Left lung (tissue), 10 donors: ENCODE data around the gene EPHA10. TPM values are rescaled to one million over a fixed set of nuclear protein-coding genes. Genes with fewer than 3 reads are reported as not detected.
A peak's percentile ranks its signal among the peaks of the same experiment; 100 is the strongest.

Experiments
- ATAC-seq: fragments of 200-7000 bp; cut with Tn5 transposase; one replicate; pipeline ENCODE4 v1.9.1; 2020; ENCODE audit warnings: moderate library complexity
- DNase-seq, 4 donors: peaks; one replicate each; pipeline ENCODE4 v3.0.0-alpha.2; 2013 to 2020
- H3K27ac ChIP-seq, 2 donors: fragments of 200-600 bp; sonication (generic) in 1 of 2; one replicate each; pipeline versions ENCODE4 v1.5.0 to v1.8.0; 2020 to 2021
- H3K27me3 ChIP-seq, 2 donors: fragments of 200-600 bp; sonication (generic) in 1 of 2; one replicate each; pipeline versions ENCODE4 v1.5.0 to v1.8.0; 2020 to 2021
- H3K36me3 ChIP-seq, 2 donors: fragments of 200-600 bp; sonication (generic) in 1 of 2; one replicate each; pipeline versions ENCODE4 v1.5.0 to v1.8.0; 2020 to 2021
- H3K4me1 ChIP-seq, 2 donors: fragments of 200-600 bp; one replicate each; pipeline ENCODE4 v1.8.0; 2021
- H3K4me3 ChIP-seq, 2 donors: fragments of 200-600 bp; sonication (generic) in 1 of 2; one replicate each; pipeline versions ENCODE4 v1.5.0 to v1.8.0; 2020 to 2021; ENCODE audit warnings: mild to moderate bottlenecking in 1 of 2
- H3K9me3 ChIP-seq, 2 donors: fragments of 200-600 bp; sonication (generic) in 1 of 2; one replicate each; pipeline versions ENCODE4 v1.5.0 to v1.8.0; 2020 to 2021
- CTCF ChIP-seq, 2 donors: fragments of 200-600 bp; sonication (generic) in 1 of 2; IDR thresholded peaks; one replicate each; pipeline versions ENCODE4 v1.5.0 to v1.8.0; 2021; ENCODE audit warnings: antibody characterized with exemption in 2 of 2
- intact Hi-C, 2 donors: fragments of 100-400 bp; cut with DNase I; formaldehyde crosslinking; loops; one replicate each; pipeline versions ENCODE4 v1.11.2 to v1.14.2; 2022
- polyA plus RNA-seq, 6 donors: library from polyadenylated mRNA; unstranded; fragments of 120-200 nt; gene quantifications; one replicate each; pipeline ENCODE4 v1.2.1, GENCODE V29; 2013; ENCODE audit not compliant: insufficient read length in 6 of 6
- total RNA-seq, 2 donors: library from RNA; stranded (reverse); fragmentation: NEBNext Ultra II Directional; extraction: Animal tissue kit (Norgen Biotek cat#: 25700); gene quantifications; one replicate each; pipeline ENCODE4 v1.2.1, GENCODE V29; 2021
- donor health status: DM: no; HTN: yes; CAD: no.
- donor health status: DM: no; HTN: no; CAD: no.

The EPHA10 gene
- total and polyA plus RNA-seq, 8 donors = 0.13 to 3.2 (median 0.22) TPM

- Histone ChIP-seq H3K4me3 (no peak overlapping the region), H3K36me3 (no peaks in the 10 kb centered on the region), H3K27ac (no peak overlapping the region), H3K4me1 (no peaks in the 10 kb centered on the region), H3K27me3 (peaks cover 21 to 82% of the 10 kb centered on the region in 2 donors), H3K9me3 (no peaks in the 10 kb centered on the region)
- DNase-seq (no peak), ATAC-seq (no peak)
- intact Hi-C loops = no loop called here
- no peak for TF ChIP-seq CTCF (IDR thresholded peaks at IDR 0.05)
These were observed 2.6 kb upstream of the EPHA10 start for GRCh38 chr1:37767488-37767887.

GRCh38 chr1:37765916-37766664 lies 1.2 kb upstream of the EPHA10 start:
- no peak for DNase-seq
- H3K4me3 ChIP-seq = no peak overlapping the region
- no peak overlapping the region for H3K27ac ChIP-seq
- intact Hi-C loops = no loop called here
- H3K9me3 ChIP-seq = no peaks in the 10 kb centered on the region
- H3K36me3 ChIP-seq = no peaks in the 10 kb centered on the region
- TF ChIP-seq CTCF (IDR thresholded peaks at IDR 0.05) = no peak
- H3K27me3 ChIP-seq = peaks cover 26 to 96% of the 10 kb centered on the region in 2 donors
- H3K4me1 ChIP-seq = no peaks in the 10 kb centered on the region
- no peak for ATAC-seq

- Histone ChIP-seq H3K4me1 (no peaks in the 10 kb centered on the region), H3K4me3 (no peak overlapping the region), H3K27ac (no peak overlapping the region), H3K9me3 (no peaks in the 10 kb centered on the region), H3K27me3 (peaks cover 26 to 99% of the 10 kb centered on the region in 2 donors), H3K36me3 (no peaks in the 10 kb centered on the region)
- TF ChIP-seq CTCF (IDR thresholded peaks at IDR 0.05) = no peak
- DNase-seq (peak; percentile 43 to 78 (median 60)), ATAC-seq (peak; percentile 79)
- intact Hi-C loops = no loop called here
These were observed 500 bp downstream of the EPHA10 start for GRCh38 chr1:37764414-37764825.

- DNase-seq (no peak), ATAC-seq (no peak)
- H3K27ac ChIP-seq = no peak overlapping the region
- intact Hi-C loops = no loop called here
- H3K36me3 ChIP-seq = no peaks in the 10 kb centered on the region
- no peak overlapping the region for H3K4me3 ChIP-seq
- H3K4me1 ChIP-seq = no peaks in the 10 kb centered on the region
- no peaks in the 10 kb centered on the region for H3K9me3 ChIP-seq
- no peak for TF ChIP-seq CTCF (IDR thresholded peaks at IDR 0.05)
- H3K27me3 ChIP-seq = peaks cover 26 to 99% of the 10 kb centered on the region in 2 donors
These were observed 1.0 kb downstream of the EPHA10 start for GRCh38 chr1:37763791-37764413.

GRCh38 chr1:37762516-37762915 lies 2.4 kb downstream of the EPHA10 start:
- Histone ChIP-seq H3K9me3 (no peaks in the 10 kb centered on the region), H3K4me1 (no peaks in the 10 kb centered on the region), H3K36me3 (no peaks in the 10 kb centered on the region), H3K27ac (no peak overlapping the region), H3K27me3 (peaks cover 26 to 97% of the 10 kb centered on the region in 2 donors), H3K4me3 (no peak overlapping the region)
- DNase-seq (no peak), ATAC-seq (no peak)
- intact Hi-C loops = no loop called here
- TF ChIP-seq CTCF (IDR thresholded peaks at IDR 0.05) = no peak
